OCI-LY7 (cell line): ENCODE measurements around the gene P3H2. TPM values are rescaled to one million over a fixed set of nuclear protein-coding genes. Genes with fewer than 3 reads are reported as not detected.

Experiments used
- BruUV-seq: library from RNA; stranded (reverse); fragments of 400-500 nt; replicated peaks from 2 replicates; lab custom pipeline; 2021; lab: Mats Ljungman, UMichigan
- CTCF ChIA-PET: fragments of 300-600 bp; sonication (Branson Sonifier 250); formaldehyde crosslinking; loops from one replicate; lab custom pipeline; 2022; ENCODE audit warnings: antibody characterized with exemption; ENCODE audit not compliant: unreplicated experiment; lab: Charles Lee
- POLR2A ChIA-PET: fragments of 300-600 bp; sonication (Branson Sonifier 250); formaldehyde crosslinking; loops from one replicate; lab custom pipeline; 2022; ENCODE audit warnings: antibody characterized with exemption; lab: Charles Lee
- DNase-seq: peaks from one replicate; pipeline ENCODE4 v3.0.0-alpha.2; 2015; ENCODE audit warnings: low spot score
- H2AFZ ChIP-seq: fragments of 200-600 bp; sonication (generic), shearing (Covaris generic); 2 replicates; pipeline ENCODE4 v1.6.1; 2014; ENCODE audit warnings: mild to moderate bottlenecking, antibody characterized with exemption, low read length, moderate library complexity
- H3K27ac ChIP-seq: fragments of 200-600 bp; sonication (generic); 2 replicates; pipeline ENCODE4 v1.5.1; 2014; ENCODE audit warnings: mixed run types, low read depth, mild to moderate bottlenecking, moderate library complexity, low read length, inconsistent platforms; ENCODE audit not compliant: poor library complexity, severe bottlenecking
- H3K36me3 ChIP-seq: fragments of 200-600 bp; sonication (generic); 2 replicates; pipeline ENCODE4 v1.6.1; 2014; ENCODE audit warnings: mild to moderate bottlenecking, antibody characterized with exemption, low read length, moderate library complexity, mixed read lengths; ENCODE audit not compliant: insufficient read depth
- H3K4me1 ChIP-seq: fragments of 200-600 bp; sonication (generic); 2 replicates; pipeline ENCODE4 v1.5.1; 2014; ENCODE audit warnings: mild to moderate bottlenecking, low read length; ENCODE audit not compliant: insufficient read depth, poor library complexity, severe bottlenecking
- H3K4me2 ChIP-seq: fragments of 200-600 bp; sonication (generic); 2 replicates; pipeline ENCODE4 v1.6.1; 2014; ENCODE audit warnings: mild to moderate bottlenecking, low read length
- H3K4me3 ChIP-seq: fragments of 200-600 bp; sonication (generic); 2 replicates; pipeline ENCODE4 v1.5.1; 2014; ENCODE audit warnings: mild to moderate bottlenecking, low read depth, low read length; ENCODE audit not compliant: poor library complexity, severe bottlenecking
- H3K79me2 ChIP-seq: fragments of 200-600 bp; sonication (generic); 2 replicates; pipeline ENCODE4 v1.6.1; 2016; ENCODE audit warnings: low read depth, mild to moderate bottlenecking, low read length, moderate library complexity, mixed read lengths; ENCODE audit not compliant: insufficient read depth
- H3K9me2 ChIP-seq: fragments of 200-600 bp; sonication (generic); 2 replicates; pipeline ENCODE4 v1.6.1; 2016; ENCODE audit warnings: mild to moderate bottlenecking, low read length, mixed read lengths; ENCODE audit not compliant: insufficient read depth
- H3K9me3 ChIP-seq: fragments of 200-600 bp; sonication (generic); 2 replicates; pipeline ENCODE4 v1.6.1; 2014; ENCODE audit warnings: mild to moderate bottlenecking, mixed run types, low read length, mixed read lengths
- H4K20me1 ChIP-seq: fragments of 200-600 bp; sonication (generic); 2 replicates; pipeline ENCODE4 v1.6.1; 2014; ENCODE audit warnings: mild to moderate bottlenecking, antibody characterized with exemption, low read length, moderate library complexity, mixed read lengths; ENCODE audit not compliant: insufficient read depth
- EZH2phosphoT487 ChIP-seq: fragments of 200-600 bp; sonication (generic); IDR thresholded peaks from 2 replicates; pipeline ENCODE4 v1.6.1; 2018; ENCODE audit warnings: low read depth, borderline replicate concordance, mild to moderate bottlenecking, mixed run types, antibody characterized with exemption, low read length, moderate library complexity, mixed read lengths
- intact Hi-C: fragments of 100-400 bp; cut with micrococcal nuclease; formaldehyde crosslinking; loops from one replicate; pipeline ENCODE4 v1.10.0; 2022; ENCODE audit not compliant: unreplicated experiment
- total RNA-seq, 2 experiments: library from RNA; depleted of rRNA in 1 of 2; stranded (reverse); fragments of >200 nt in 1 of 2; shearing (Covaris generic) in 1 of 2; gene quantifications; 2 replicates each; pipeline ENCODE4 v1.2.3, GENCODE V29; 2014 to 2022
- TF ChIP-seq, protein P1 (sequence below): fragments of 200-600 bp; sonication (generic); conservative IDR thresholded peaks from 2 replicates; pipeline ENCODE4 v1.5.1; 2014; ENCODE audit warnings: mild to moderate bottlenecking, antibody characterized with exemption, low read length, moderate library complexity, mixed read lengths

Gene P3H2
- total RNA-seq, 2 experiments from 2014 or later = not detected

DNA sequence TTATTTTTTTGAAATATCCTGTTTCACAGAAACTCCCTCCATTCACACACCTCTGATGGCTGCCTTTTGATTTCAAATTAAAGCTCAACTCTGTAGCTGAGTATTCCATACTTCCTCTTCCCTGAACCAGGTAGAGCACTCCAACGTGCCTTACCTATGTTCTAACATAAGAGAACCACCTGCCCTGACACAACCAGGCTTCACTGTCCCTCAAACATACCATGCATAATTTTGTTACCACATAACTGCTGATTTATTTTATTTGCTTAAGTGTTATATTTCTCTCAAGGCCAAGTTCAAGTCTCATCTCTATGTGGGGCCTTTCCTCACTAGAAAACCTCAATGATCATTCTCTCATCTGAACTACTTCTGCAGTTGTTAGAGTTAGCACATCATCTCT, 209.7 kb downstream of the P3H2 start:
- Histone ChIP-seq H3K4me2 (no peak overlapping the region), H3K79me2 (no peaks in the 10 kb centered on the region), H3K9me2 (no peaks in the 10 kb centered on the region), H3K27ac (no peak overlapping the region), H3K4me1 (no peaks in the 10 kb centered on the region), H3K4me3 (no peak overlapping the region), H3K36me3 (no peaks in the 10 kb centered on the region), H3K9me3 (no peaks in the 10 kb centered on the region), H4K20me1 (no peaks in the 10 kb centered on the region), H2AFZ (no peak overlapping the region)
- ChIA-PET POLR2A (no interaction called here), CTCF (no interaction called here)
- BruUV-seq = no TSS peak
- TF ChIP-seq, protein P1, sequence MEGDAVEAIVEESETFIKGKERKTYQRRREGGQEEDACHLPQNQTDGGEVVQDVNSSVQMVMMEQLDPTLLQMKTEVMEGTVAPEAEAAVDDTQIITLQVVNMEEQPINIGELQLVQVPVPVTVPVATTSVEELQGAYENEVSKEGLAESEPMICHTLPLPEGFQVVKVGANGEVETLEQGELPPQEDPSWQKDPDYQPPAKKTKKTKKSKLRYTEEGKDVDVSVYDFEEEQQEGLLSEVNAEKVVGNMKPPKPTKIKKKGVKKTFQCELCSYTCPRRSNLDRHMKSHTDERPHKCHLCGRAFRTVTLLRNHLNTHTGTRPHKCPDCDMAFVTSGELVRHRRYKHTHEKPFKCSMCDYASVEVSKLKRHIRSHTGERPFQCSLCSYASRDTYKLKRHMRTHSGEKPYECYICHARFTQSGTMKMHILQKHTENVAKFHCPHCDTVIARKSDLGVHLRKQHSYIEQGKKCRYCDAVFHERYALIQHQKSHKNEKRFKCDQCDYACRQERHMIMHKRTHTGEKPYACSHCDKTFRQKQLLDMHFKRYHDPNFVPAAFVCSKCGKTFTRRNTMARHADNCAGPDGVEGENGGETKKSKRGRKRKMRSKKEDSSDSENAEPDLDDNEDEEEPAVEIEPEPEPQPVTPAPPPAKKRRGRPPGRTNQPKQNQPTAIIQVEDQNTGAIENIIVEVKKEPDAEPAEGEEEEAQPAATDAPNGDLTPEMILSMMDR = no peak
- no peak for TF ChIP-seq EZH2phosphoT487
- intact Hi-C loops = no loop called here
- no peak for DNase-seq

DNA sequence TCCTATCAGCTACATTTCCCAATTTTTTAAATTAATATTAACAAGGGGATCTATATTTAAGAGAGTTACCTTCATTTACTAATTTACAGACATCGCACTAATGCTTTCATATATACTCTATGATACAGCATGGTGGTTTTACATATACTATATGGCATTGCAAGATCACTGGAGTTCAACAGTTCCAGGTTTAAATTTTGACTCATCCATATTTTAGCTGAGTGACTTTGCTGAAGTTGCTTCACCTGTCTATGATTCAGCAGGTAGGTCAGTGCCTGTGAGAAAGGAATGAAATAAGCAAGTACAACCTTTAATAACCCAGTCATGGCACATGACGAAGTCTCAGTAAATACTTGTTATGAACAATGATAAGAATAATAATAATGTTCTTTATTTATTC, 211.1 kb downstream of the P3H2 start:
- H3K4me3 ChIP-seq = no peak overlapping the region
- no peak overlapping the region for H3K27ac ChIP-seq
- no TSS peak for BruUV-seq
- H3K36me3 ChIP-seq = no peaks in the 10 kb centered on the region
- H3K4me1 ChIP-seq = no peaks in the 10 kb centered on the region
- POLR2A ChIA-PET = no interaction called here
- H3K9me3 ChIP-seq = no peaks in the 10 kb centered on the region
- H3K9me2 ChIP-seq = no peaks in the 10 kb centered on the region
- intact Hi-C loops = no loop called here
- CTCF ChIA-PET = no interaction called here
- no peak overlapping the region for H2AFZ ChIP-seq
- no peak overlapping the region for H3K4me2 ChIP-seq
- H3K79me2 ChIP-seq = no peaks in the 10 kb centered on the region
- no peak for TF ChIP-seq EZH2phosphoT487
- TF ChIP-seq, protein P1 = no peak
- no peaks in the 10 kb centered on the region for H4K20me1 ChIP-seq
- DNase-seq = no peak

DNA sequence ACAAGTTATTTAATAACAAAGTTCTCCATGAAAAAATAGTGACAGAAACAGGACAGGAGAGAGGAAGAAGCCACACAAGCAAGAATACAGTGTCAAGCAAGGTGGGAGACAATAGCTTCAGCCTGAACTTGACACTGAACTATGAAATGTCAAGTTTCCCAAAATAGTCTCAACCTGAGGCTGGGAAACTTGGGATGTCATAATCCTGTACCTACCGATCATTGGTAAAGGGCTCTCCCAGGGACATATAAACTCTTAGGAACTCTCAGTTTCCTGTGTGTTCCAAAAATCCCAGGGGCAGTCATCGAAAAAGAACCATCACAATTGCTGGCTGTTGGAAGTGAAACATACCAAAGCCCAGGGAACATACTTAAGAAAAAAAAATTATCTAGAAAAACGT, 211.6 kb downstream of the P3H2 start:
- Histone ChIP-seq H3K4me2 (no peak overlapping the region), H3K9me3 (no peaks in the 10 kb centered on the region), H3K79me2 (no peaks in the 10 kb centered on the region), H2AFZ (no peak overlapping the region), H3K36me3 (no peaks in the 10 kb centered on the region), H3K4me3 (no peak overlapping the region), H3K27ac (no peak overlapping the region), H4K20me1 (no peaks in the 10 kb centered on the region), H3K9me2 (no peaks in the 10 kb centered on the region), H3K4me1 (no peaks in the 10 kb centered on the region)
- TF ChIP-seq EZH2phosphoT487 = no peak
- TF ChIP-seq, protein P1 = no peak
- CTCF ChIA-PET = no interaction called here
- DNase-seq = no peak
- POLR2A ChIA-PET = interaction anchor here (0.6 kb wide), 1 partner anchor 32 kb away, joined by 3 read pairs; no protein-coding TSS in a partner anchor
- intact Hi-C loops = no loop called here
- BruUV-seq = no TSS peak
